Fibroblast of lung (primary cell): Measurements from ENCODE around the gene ANO4. TPM values are rescaled to one million over a fixed set of nuclear protein-coding genes. Genes with fewer than 3 reads are reported as not detected.

Source experiments
- DNase-seq, 2 donors: peaks; one replicate each; pipeline versions ENCODE4 v3.0.0 to v3.0.0-alpha.2; 2010; ENCODE audit warnings: low read depth in 2 of 2
- H2AFZ ChIP-seq: 2 replicates; pipeline ENCODE4 v1.5.1; 2012; ENCODE audit warnings: low read length, control low read depth, inconsistent platforms
- H3K27ac ChIP-seq: 2 replicates; pipeline ENCODE4 v1.5.1; 2011; ENCODE audit warnings: low read length, control low read depth; ENCODE audit not compliant: insufficient read depth
- H3K27me3 ChIP-seq: 2 replicates; pipeline ENCODE4 v1.5.1; 2011; ENCODE audit warnings: mild to moderate bottlenecking, low read length; ENCODE audit not compliant: control insufficient read depth, insufficient read depth
- H3K36me3 ChIP-seq: 2 replicates; pipeline ENCODE4 v1.5.1; 2011; ENCODE audit warnings: low read length; ENCODE audit not compliant: control insufficient read depth, insufficient read depth
- H3K4me1 ChIP-seq: 2 replicates; pipeline ENCODE4 v1.5.1; 2011; ENCODE audit warnings: low read length; ENCODE audit not compliant: control insufficient read depth, insufficient read depth; ENCODE audit errors: extremely low read depth
- H3K4me2 ChIP-seq: 2 replicates; pipeline ENCODE4 v1.5.1; 2011; ENCODE audit warnings: low read length, control low read depth; ENCODE audit not compliant: insufficient read depth; ENCODE audit errors: extremely low read depth
- H3K4me3 ChIP-seq, 4 experiments: fragments of 200-600 bp in 1 of 4; sonication (generic) in 1 of 4; replicated peaks in 1 of 4; 2 replicates each; pipeline ENCODE4 v1.5.1; 2011 to 2016; ENCODE audit warnings: low read length in 4 of 4, low read depth in 3 of 4, mild to moderate bottlenecking in 3 of 4, control low read depth in 2 of 4, inconsistent platforms in 1 of 4, mixed read lengths in 1 of 4; ENCODE audit not compliant: insufficient read depth in 1 of 4; ENCODE audit errors: control extremely low read depth in 1 of 4
- H3K79me2 ChIP-seq: 2 replicates; pipeline ENCODE4 v1.5.1; 2012; ENCODE audit warnings: mild to moderate bottlenecking, low read length, inconsistent platforms; ENCODE audit not compliant: control insufficient read depth, insufficient read depth
- H3K9ac ChIP-seq: 2 replicates; pipeline ENCODE4 v1.5.1; 2011; ENCODE audit warnings: mild to moderate bottlenecking, low read length, control low read depth; ENCODE audit not compliant: insufficient read depth
- H3K9me3 ChIP-seq: 2 replicates; pipeline ENCODE4 v1.5.1; 2012; ENCODE audit warnings: low read depth, low read length; ENCODE audit not compliant: control insufficient read depth, insufficient read depth
- H4K20me1 ChIP-seq: 2 replicates; pipeline ENCODE4 v1.5.1; 2011; ENCODE audit warnings: low read length; ENCODE audit not compliant: control insufficient read depth, insufficient read depth; ENCODE audit errors: extremely low read depth
- EZH2 ChIP-seq: IDR thresholded peaks from 2 replicates; pipeline ENCODE4 v1.5.1; 2012; ENCODE audit warnings: low read length, control low read depth, mild to moderate bottlenecking; ENCODE audit errors: missing control alignments
- polyA plus RNA-seq, 2 donors: library from polyadenylated mRNA; depleted of rRNA in 1 of 2; stranded (reverse) in 1 of 2; unstranded in 1 of 2; fragments of >200 nt; gene quantifications; 2 replicates each; pipeline ENCODE4 v1.2.1, GENCODE V29; 2011 to 2012; ENCODE audit warnings: missing spikeins in 1 of 2
- total RNA-seq: library from RNA; depleted of rRNA; stranded (reverse); fragments of >200 nt; gene quantifications from 2 replicates; pipeline ENCODE4 v1.2.1, GENCODE V29; 2014
- TF ChIP-seq, protein P1 (sequence below), 2 donors: IDR thresholded peaks in 1 of 2; conservative IDR thresholded peaks in 1 of 2; 1 replicate in 1 of 2; 2 replicates in 1 of 2; pipeline ENCODE4 v1.5.1; 2011 to 2012; ENCODE audit warnings: low read length in 2 of 2, control low read depth in 1 of 2, inconsistent platforms in 1 of 2, low read depth in 1 of 2, mild to moderate bottlenecking in 1 of 2

ANO4 gene
- total and polyA plus RNA-seq, 2 donors (not counting 1 experiment from before 2014, with no cell fraction given): 11.7 to 42.3 TPM

DNA sequence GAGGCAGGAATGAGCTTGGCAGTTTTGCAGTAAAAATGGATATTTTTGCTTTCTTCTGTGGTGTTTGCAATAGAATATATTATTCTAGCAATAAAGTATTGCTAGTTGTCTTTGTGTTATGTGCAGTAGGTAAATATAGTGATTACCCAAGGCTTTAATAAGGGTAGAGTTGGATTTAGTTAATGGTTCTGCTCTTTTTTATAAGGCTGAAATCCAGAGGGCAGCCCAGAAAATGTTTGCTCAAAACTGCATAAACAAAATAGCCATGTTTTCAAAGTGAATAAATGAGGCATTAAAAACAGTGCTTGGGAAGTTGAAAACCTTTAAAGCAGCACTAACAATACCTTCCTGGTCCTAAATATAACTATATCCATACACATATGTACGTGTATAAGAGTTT is 253.1 kb downstream of the ANO4 start:
- Histone ChIP-seq H3K4me3 (no peak overlapping the region), H3K27ac (no peak overlapping the region), H3K9ac (no peak overlapping the region), H3K36me3 (no peaks in the 10 kb centered on the region), H3K27me3 (no peaks in the 10 kb centered on the region), H3K4me2 (no peak overlapping the region), H2AFZ (no peak overlapping the region), H3K4me1 (peaks cover 4% of the 10 kb centered on the region), H3K9me3 (no peaks in the 10 kb centered on the region), H3K79me2 (no peaks in the 10 kb centered on the region), H4K20me1 (no peaks in the 10 kb centered on the region)
- no peak for DNase-seq
- TF ChIP-seq, protein P1, sequence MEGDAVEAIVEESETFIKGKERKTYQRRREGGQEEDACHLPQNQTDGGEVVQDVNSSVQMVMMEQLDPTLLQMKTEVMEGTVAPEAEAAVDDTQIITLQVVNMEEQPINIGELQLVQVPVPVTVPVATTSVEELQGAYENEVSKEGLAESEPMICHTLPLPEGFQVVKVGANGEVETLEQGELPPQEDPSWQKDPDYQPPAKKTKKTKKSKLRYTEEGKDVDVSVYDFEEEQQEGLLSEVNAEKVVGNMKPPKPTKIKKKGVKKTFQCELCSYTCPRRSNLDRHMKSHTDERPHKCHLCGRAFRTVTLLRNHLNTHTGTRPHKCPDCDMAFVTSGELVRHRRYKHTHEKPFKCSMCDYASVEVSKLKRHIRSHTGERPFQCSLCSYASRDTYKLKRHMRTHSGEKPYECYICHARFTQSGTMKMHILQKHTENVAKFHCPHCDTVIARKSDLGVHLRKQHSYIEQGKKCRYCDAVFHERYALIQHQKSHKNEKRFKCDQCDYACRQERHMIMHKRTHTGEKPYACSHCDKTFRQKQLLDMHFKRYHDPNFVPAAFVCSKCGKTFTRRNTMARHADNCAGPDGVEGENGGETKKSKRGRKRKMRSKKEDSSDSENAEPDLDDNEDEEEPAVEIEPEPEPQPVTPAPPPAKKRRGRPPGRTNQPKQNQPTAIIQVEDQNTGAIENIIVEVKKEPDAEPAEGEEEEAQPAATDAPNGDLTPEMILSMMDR (conservative IDR thresholded peaks at IDR 0.05 in 1 of 2, IDR thresholded peaks at IDR 0.05 in 1 of 2; ENCODE audit: low read depth in 1 of 2, low read length in 2 of 2): no peak

DNA sequence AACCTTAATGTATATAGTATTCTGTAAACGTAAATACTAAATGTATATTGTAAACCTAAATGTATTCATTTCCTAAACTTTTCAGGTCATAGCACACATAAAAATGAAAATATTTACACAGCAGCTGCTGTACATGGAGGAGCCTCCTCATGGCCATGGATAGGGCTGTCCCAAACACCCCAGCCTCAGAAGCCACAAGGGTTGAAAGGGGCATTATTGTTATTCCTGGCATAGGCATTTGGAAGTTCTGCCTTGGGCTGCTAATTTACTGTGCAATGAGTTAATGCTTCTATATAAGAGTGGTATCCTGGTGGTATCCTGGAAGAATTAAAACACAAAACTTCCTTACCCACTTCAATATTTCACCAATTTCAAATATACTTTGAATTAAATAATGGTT is 256.1 kb downstream of the ANO4 start:
- Histone ChIP-seq H3K9ac (no peak overlapping the region), H3K79me2 (no peaks in the 10 kb centered on the region), H3K27ac (no peak overlapping the region), H3K4me3 (no peak overlapping the region), H4K20me1 (no peaks in the 10 kb centered on the region), H3K27me3 (no peaks in the 10 kb centered on the region), H2AFZ (no peak overlapping the region), H3K36me3 (no peaks in the 10 kb centered on the region), H3K9me3 (no peaks in the 10 kb centered on the region), H3K4me2 (no peak overlapping the region), H3K4me1 (peaks cover 4% of the 10 kb centered on the region)
- TF ChIP-seq EZH2: no peak
- TF ChIP-seq, protein P1 (conservative IDR thresholded peaks at IDR 0.05 in 1 of 2, IDR thresholded peaks at IDR 0.05 in 1 of 2; ENCODE audit: low read depth in 1 of 2, low read length in 2 of 2): no peak
- peak; percentile 28 to 62 for DNase-seq

DNA sequence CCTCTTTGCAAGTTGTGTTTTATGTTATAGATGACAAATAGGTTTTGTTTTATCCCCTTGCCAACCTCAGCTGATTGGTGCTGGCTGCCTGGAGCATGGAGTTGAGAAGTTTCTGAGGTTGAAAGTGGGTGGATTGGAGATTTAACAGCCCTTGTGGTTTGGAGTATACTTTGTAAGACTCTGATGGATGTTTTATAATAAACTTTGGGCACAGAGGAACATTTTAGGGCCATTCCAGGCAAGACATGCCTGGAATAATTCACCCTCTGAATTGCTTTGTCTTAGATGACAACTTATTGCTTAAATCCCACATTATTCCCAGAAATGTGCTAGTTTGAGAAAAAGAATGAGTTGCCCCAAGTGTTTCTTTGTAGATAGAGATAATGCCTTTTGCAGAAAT is 256.6 kb downstream of the ANO4 start:
- Histone ChIP-seq H3K9me3 (no peaks in the 10 kb centered on the region), H3K27me3 (no peaks in the 10 kb centered on the region), H3K4me1 (peaks cover 4% of the 10 kb centered on the region), H3K36me3 (no peaks in the 10 kb centered on the region), H3K27ac (no peak overlapping the region), H2AFZ (no peak overlapping the region), H3K4me3 (no peak overlapping the region), H3K4me2 (no peak overlapping the region), H3K9ac (no peak overlapping the region), H4K20me1 (no peaks in the 10 kb centered on the region), H3K79me2 (no peaks in the 10 kb centered on the region)
- DNase-seq: peak in 1 of 2 donors; percentile 76
- TF ChIP-seq, protein P1 (conservative IDR thresholded peaks at IDR 0.05 in 1 of 2, IDR thresholded peaks at IDR 0.05 in 1 of 2; ENCODE audit: low read depth in 1 of 2, low read length in 2 of 2): no peak
- no peak for TF ChIP-seq EZH2
